Fibroblast of pulmonary artery (primary cell): ENCODE results near the gene TPSB2.
"Not testable (repeated sequence)": the region's sequence is repeated elsewhere in the genome, so short reads cannot be mapped to it uniquely, and the experiment has no call there.

Source experiments
- DNase-seq: peaks from one replicate; pipeline ENCODE4 v3.0.0-alpha.2; 2010; ENCODE audit warnings: low read depth
- H3K4me3 ChIP-seq: replicated peaks from 2 replicates; pipeline ENCODE4 v1.5.1; 2011; ENCODE audit warnings: low read depth, mild to moderate bottlenecking, control low read depth, low read length, moderate library complexity
- TF ChIP-seq, protein P1 (sequence below): IDR thresholded peaks from 2 replicates; pipeline ENCODE4 v1.5.1; 2011; ENCODE audit warnings: mild to moderate bottlenecking, control low read depth, low read length, inconsistent platforms; ENCODE audit errors: missing control alignments

TPSB2 gene

DNA sequence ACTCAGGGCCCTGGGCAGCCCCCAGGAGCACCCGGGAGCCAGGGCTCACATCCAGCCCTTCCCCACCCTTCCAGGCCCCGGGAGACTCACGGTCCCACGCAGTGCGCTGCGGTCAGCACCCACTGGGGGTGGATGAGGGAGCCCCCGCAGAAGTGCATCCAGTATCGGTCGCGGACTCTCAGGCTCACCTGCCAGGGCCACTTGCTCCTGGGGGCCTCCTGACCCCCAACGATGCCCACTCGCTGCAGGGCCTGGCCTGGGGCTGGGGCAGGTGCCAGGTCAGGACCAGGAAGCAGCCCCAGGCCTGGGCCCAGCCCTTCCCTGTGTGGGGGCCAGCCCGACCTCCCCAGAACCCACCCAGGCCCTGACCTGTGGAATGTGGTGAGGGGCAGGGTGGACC, 508 bp downstream of the TPSB2 start:
- not testable (repeated sequence) for H3K4me3 ChIP-seq, DNase-seq

DNA sequence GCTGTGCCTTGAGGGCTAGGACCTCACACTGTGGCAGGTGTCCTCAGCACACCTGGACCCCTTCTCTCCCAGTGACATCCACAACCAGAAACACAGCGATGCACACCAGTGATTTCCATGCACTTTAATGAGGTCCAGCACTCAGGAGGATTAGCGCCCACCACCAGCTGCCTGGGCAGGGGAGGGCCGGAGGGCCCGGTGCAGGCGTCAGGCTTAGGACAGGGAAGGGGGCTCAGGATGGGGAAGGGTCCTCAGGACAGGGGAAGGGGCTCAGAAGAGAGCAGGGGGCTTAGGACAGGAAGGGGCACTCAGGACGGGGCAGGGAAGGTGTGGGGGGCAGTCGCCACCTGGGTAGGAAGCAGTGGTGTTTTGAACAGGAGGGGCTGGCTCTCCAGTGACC, 1.8 kb downstream of the TPSB2 start:
- H3K4me3 ChIP-seq, DNase-seq: not testable (repeated sequence)

DNA sequence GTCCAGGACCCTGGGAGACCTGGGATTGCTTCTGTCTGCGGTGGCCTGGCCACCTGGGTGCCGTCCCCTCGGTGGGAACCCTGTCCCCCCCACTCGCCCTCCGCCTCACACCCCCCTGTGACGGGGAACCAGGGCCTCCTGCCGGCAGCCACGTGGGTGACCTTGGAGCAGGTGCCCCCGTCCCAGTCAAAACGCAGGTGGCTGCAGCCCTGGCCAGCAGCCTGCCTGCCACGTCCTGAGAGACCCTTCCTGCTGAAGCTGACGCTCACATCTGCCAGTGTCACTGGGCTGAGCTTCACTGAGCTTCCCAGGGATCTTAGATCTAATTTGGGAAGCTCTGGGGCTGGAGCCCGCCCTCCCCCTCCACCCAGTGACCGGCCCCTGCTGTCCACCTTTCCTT, 3.3 kb downstream of the TPSB2 start:
- H3K4me3 ChIP-seq, DNase-seq: not testable (repeated sequence)

DNA sequence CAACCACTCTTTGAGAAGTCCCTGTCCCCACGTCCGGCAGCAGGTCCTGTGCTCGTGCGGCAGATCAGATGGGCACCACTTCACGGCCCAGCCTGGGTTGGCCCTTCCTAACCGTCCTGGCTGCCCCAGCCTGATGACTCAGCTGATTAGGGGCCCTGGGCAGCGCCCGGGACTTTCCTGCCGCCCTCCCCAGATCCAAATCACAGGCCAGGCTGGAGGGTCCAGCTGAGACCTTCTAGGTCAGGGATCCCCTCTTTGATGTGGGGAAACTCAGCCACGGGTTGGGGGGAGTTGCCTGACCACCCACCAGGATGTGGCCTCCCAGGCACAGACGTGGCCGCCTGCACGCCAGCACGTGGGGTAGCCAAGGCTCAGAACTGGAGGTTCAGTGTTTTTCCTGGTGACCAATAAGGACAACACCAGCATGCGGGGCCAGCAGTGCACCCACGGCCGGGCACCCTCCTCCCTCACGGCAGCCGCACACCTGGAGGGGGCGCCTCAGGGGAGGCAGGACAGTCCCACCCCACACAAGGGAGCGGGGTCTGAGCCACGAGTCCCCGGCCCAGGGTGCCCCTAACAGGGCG, 4.2 kb downstream of the TPSB2 start:
- not testable (repeated sequence) for DNase-seq, H3K4me3 ChIP-seq

DNA sequence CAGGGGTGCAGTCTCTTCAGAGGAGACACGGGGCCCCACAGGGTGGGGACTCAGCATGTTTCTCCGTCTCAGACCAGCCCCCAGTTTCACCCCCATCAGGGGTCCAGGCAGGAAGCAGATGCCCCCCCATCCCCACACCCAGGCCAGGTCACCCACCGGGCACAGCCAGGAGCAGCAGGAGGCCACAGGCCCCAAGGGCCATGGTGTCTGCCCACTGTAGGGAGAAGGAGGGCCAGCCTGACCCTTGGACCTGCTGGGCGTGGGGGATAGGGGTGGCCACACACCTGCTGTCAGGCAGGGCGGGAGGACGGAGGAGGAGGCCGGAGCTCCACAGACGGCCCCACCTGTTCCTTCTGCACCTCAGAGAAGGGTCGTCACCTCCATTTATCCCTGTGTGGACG, 4.9 kb downstream of the TPSB2 start, which contains the start of gene TPSG1:
Gene TPSG1 (minus strand): TSS at position 218 of the 401 bp plus-strand sequence. CDS start 16 bp downstream, at position 202.
- H3K4me3 ChIP-seq = no peak within 1 kb of the TSS
- TF ChIP-seq, protein P1, sequence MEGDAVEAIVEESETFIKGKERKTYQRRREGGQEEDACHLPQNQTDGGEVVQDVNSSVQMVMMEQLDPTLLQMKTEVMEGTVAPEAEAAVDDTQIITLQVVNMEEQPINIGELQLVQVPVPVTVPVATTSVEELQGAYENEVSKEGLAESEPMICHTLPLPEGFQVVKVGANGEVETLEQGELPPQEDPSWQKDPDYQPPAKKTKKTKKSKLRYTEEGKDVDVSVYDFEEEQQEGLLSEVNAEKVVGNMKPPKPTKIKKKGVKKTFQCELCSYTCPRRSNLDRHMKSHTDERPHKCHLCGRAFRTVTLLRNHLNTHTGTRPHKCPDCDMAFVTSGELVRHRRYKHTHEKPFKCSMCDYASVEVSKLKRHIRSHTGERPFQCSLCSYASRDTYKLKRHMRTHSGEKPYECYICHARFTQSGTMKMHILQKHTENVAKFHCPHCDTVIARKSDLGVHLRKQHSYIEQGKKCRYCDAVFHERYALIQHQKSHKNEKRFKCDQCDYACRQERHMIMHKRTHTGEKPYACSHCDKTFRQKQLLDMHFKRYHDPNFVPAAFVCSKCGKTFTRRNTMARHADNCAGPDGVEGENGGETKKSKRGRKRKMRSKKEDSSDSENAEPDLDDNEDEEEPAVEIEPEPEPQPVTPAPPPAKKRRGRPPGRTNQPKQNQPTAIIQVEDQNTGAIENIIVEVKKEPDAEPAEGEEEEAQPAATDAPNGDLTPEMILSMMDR = no peak
- no peak for DNase-seq

DNA sequence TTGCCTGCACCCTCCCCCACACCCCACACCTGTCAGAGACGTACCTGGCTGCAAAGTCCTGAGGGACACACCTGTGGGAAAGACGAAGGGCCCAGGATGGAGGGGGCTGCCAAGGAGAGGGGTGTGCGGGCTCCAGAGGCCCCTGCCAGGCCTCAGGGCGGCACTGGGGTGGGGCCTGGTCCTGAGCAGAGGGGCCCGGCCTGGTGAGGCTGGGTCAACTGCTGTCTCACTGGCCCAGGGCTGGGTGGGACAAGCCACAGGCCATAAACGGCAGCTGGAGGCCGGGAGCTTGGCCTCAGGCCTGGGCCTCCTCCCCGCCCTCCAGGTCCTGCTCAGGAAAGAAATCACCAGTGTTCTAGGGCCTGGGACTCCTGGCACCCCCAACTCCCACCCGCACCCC, 5.4 kb downstream of the TPSB2 start:
- no peak for DNase-seq
- H3K4me3 ChIP-seq = no peak overlapping the region
- TF ChIP-seq, protein P1 = no peak

DNA sequence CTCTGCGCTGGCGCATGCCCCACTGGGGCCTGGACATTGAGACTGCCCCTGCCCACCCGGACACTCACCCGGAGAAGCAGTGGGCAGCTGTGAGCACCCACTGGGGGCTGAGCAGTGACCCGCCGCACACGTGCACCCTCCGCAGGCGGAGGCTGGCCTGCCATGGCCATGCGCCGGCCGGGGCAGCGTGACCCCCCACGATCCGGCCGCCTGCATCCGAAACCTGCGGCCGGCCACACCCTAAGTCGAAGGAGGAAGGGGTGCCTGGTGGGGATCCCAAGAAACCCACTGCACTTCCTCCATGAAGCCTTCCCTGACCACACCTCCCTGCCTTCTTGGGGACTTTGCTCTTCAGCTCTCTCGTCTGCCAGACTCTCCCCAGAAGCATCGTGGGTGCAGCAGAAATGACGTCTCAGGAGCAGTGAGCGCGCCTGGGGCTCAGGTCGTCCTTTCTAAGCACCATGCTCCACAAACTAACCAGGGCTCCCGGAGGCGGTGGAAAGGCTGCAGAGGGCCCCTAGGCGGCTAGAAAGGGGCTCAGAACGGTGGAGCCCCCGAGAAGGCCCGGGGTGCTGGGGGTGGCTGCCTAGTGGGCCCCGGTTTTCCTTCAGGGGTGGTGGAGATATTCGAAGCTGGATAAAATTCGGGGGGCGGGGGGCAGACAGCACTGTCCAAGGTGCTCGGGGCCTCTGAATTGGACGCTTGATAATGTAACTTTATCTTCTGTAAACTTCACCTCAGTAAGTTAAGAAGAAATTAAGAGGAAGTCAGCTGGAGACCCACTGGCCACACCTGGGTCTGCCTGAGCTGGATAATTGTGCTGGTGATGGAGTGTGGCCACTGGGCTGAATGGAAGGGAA, 6.4 kb downstream of the TPSB2 start:
- DNase-seq = no peak
- H3K4me3 ChIP-seq = no peak overlapping the region
- TF ChIP-seq, protein P1 = no peak

DNA sequence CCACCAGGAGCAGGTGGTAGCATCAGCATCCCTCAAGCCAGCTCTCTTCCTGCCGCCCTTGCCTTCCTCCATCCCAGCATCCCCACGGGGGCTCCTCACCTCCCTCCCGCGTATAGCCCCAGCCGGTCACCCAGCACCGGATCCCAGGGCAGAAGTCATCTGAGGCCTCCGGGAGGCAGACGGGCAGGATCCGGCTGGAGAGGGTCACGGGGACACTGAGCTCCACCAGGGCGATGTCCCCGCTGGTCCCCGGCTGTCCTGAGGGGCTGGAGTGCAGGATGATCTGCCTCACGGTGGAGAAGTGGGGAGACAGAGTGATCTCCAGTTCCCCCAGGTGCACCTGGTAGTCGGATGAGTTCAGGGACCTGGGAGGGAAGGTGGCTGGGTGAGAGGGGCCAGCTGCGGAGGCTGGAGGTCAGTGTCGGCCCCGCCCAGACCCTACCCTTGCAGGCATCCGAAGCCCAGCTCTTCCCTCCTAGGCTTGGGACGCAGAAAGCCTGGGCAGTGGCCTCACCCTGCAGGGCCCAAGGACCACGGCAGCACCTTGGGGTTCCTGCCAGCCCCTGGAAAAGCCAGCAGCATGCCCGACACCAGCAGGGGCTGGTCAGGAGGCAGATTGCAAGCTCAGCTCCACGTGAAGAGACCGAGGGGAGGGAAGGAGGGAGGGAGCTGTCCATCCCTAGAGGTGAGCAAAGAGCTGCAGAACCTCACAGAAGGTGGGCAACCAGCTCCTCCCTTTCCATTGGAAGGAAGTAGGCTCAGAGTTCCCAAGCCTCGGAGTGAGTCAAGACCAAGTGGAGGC, 7.2 kb downstream of the TPSB2 start:
- DNase-seq = no peak
- TF ChIP-seq, protein P1 = no peak
- no peak overlapping the region for H3K4me3 ChIP-seq
